HEK293 (cell line): ENCODE measurements around the gene PURB.

ENCODE experiments used
- AEBP2 ChIP-seq: fragments of 450-650 bp; formaldehyde crosslinking; IDR thresholded peaks from 2 replicates; pipeline ENCODE4 v1.5.1; 2016; ENCODE audit warnings: missing biosample characterization, missing genetic modification characterization, borderline replicate concordance
- FEZF1 ChIP-seq: fragments of 450-650 bp; formaldehyde crosslinking; IDR thresholded peaks from 2 replicates; pipeline ENCODE4 v1.5.1; 2016; ENCODE audit warnings: missing biosample characterization, missing genetic modification characterization
- PRDM10 ChIP-seq: fragments of 450-650 bp; formaldehyde crosslinking; IDR thresholded peaks from 2 replicates; pipeline ENCODE4 v1.5.1; 2016; ENCODE audit warnings: missing biosample characterization, missing genetic modification characterization
- SCRT1 ChIP-seq: fragments of 450-650 bp; formaldehyde crosslinking; IDR thresholded peaks from 2 replicates; pipeline ENCODE4 v1.5.1; 2016; ENCODE audit warnings: missing biosample characterization, missing genetic modification characterization, borderline replicate concordance
- ZEB2 ChIP-seq: fragments of 450-650 bp; formaldehyde crosslinking; IDR thresholded peaks from 2 replicates; pipeline ENCODE4 v1.5.1; 2016; ENCODE audit warnings: missing biosample characterization, missing genetic modification characterization
- ZFP3 ChIP-seq: fragments of 450-650 bp; formaldehyde crosslinking; IDR thresholded peaks from 2 replicates; pipeline ENCODE4 v1.5.1; 2016; ENCODE audit warnings: low read depth, missing biosample characterization, missing genetic modification characterization
- ZNF114 ChIP-seq: fragments of 450-650 bp; formaldehyde crosslinking; IDR thresholded peaks from 2 replicates; pipeline ENCODE4 v1.5.0; 2017; ENCODE audit warnings: missing biosample characterization, missing genetic modification characterization
- ZNF132 ChIP-seq: fragments of 450-650 bp; formaldehyde crosslinking; IDR thresholded peaks from 2 replicates; pipeline ENCODE4 v1.5.1; 2017; ENCODE audit warnings: missing biosample characterization, missing genetic modification characterization, borderline replicate concordance
- ZNF133 ChIP-seq: fragments of 450-650 bp; formaldehyde crosslinking; IDR thresholded peaks from 2 replicates; pipeline ENCODE4 v1.5.1; 2016; ENCODE audit warnings: missing biosample characterization, missing genetic modification characterization
- ZNF184 ChIP-seq: fragments of 450-650 bp; IDR thresholded peaks from 2 replicates; pipeline ENCODE4 v1.5.1; 2018; ENCODE audit warnings: missing biosample characterization, mild to moderate bottlenecking, missing genetic modification characterization
- ZNF223 ChIP-seq: fragments of 450-650 bp; formaldehyde crosslinking; IDR thresholded peaks from 2 replicates; pipeline ENCODE4 v1.5.1; 2016; ENCODE audit warnings: missing biosample characterization, missing genetic modification characterization
- ZNF239 ChIP-seq: fragments of 450-650 bp; formaldehyde crosslinking; IDR thresholded peaks from 2 replicates; pipeline ENCODE4 v1.5.1; 2016; ENCODE audit warnings: missing biosample characterization, missing genetic modification characterization
- ZNF248 ChIP-seq: fragments of 450-650 bp; formaldehyde crosslinking; IDR thresholded peaks from 2 replicates; pipeline ENCODE4 v1.5.1; 2017; ENCODE audit warnings: missing biosample characterization, missing genetic modification characterization
- ZNF280C ChIP-seq: fragments of 450-650 bp; formaldehyde crosslinking; IDR thresholded peaks from 2 replicates; pipeline ENCODE4 v1.5.1; 2016; ENCODE audit warnings: missing biosample characterization, missing genetic modification characterization
- ZNF292 ChIP-seq: fragments of 450-650 bp; formaldehyde crosslinking; IDR thresholded peaks from 2 replicates; pipeline ENCODE4 v1.5.1; 2016; ENCODE audit warnings: low read depth, missing biosample characterization, missing genetic modification characterization, borderline replicate concordance
- ZNF350 ChIP-seq: fragments of 450-650 bp; formaldehyde crosslinking; IDR thresholded peaks from 2 replicates; pipeline ENCODE4 v1.5.0; 2017; ENCODE audit warnings: missing biosample characterization, mild to moderate bottlenecking, missing genetic modification characterization
- ZNF37A ChIP-seq: fragments of 450-650 bp; IDR thresholded peaks from 2 replicates; pipeline ENCODE4 v1.5.1; 2018; ENCODE audit warnings: missing biosample characterization, missing genetic modification characterization
- ZNF391 ChIP-seq: fragments of 450-650 bp; formaldehyde crosslinking; IDR thresholded peaks from 2 replicates; pipeline ENCODE4 v1.5.1; 2016; ENCODE audit warnings: low read depth, missing biosample characterization, missing genetic modification characterization, borderline replicate concordance
- ZNF404 ChIP-seq: fragments of 450-650 bp; formaldehyde crosslinking; IDR thresholded peaks from 2 replicates; pipeline ENCODE4 v1.5.1; 2017; ENCODE audit warnings: missing biosample characterization, missing genetic modification characterization
- ZNF530 ChIP-seq: fragments of 450-650 bp; formaldehyde crosslinking; IDR thresholded peaks from 2 replicates; pipeline ENCODE4 v1.5.1; 2016; ENCODE audit warnings: low read depth, missing biosample characterization, missing genetic modification characterization
- ZNF555 ChIP-seq: fragments of 450-650 bp; formaldehyde crosslinking; conservative IDR thresholded peaks from 2 replicates; pipeline ENCODE4 v1.5.1; 2017; ENCODE audit warnings: missing biosample characterization, mild to moderate bottlenecking, missing genetic modification characterization, inconsistent platforms
- ZNF596 ChIP-seq: fragments of 450-650 bp; IDR thresholded peaks from 2 replicates; pipeline ENCODE4 v1.5.0; 2018; ENCODE audit warnings: missing biosample characterization, mild to moderate bottlenecking, missing genetic modification characterization, moderate library complexity
- ZNF600 ChIP-seq: fragments of 450-650 bp; formaldehyde crosslinking; IDR thresholded peaks from 2 replicates; pipeline ENCODE4 v1.5.1; 2016; ENCODE audit warnings: missing biosample characterization, missing genetic modification characterization
- ZNF624 ChIP-seq: fragments of 450-650 bp; formaldehyde crosslinking; IDR thresholded peaks from 2 replicates; pipeline ENCODE4 v1.5.1; 2017; ENCODE audit warnings: missing biosample characterization, missing genetic modification characterization
- ZNF626 ChIP-seq: fragments of 450-650 bp; sonication (Bioruptor Pico); formaldehyde crosslinking; IDR thresholded peaks from 2 replicates; pipeline ENCODE4 v1.5.1; 2018; ENCODE audit warnings: missing biosample characterization, missing genetic modification characterization, inconsistent platforms
- ZNF639 ChIP-seq: fragments of 450-650 bp; formaldehyde crosslinking; IDR thresholded peaks from 2 replicates; pipeline ENCODE4 v1.5.1; 2016; ENCODE audit warnings: missing biosample characterization, missing genetic modification characterization
- ZNF670 ChIP-seq: fragments of 450-650 bp; formaldehyde crosslinking; IDR thresholded peaks from 2 replicates; pipeline ENCODE4 v1.5.1; 2016; ENCODE audit warnings: missing biosample characterization, missing genetic modification characterization, low read depth
- TF ChIP-seq, protein P1 (sequence below): fragments of 450-650 bp; formaldehyde crosslinking; optimal IDR thresholded peaks from 2 replicates; pipeline ENCODE3; 2016; ENCODE audit warnings: missing biosample characterization, mild to moderate bottlenecking, missing genetic modification characterization
- TF ChIP-seq, protein P2 (sequence below): fragments of 450-650 bp; formaldehyde crosslinking; IDR thresholded peaks from 2 replicates; pipeline ENCODE4 v1.5.1; 2016; ENCODE audit warnings: missing biosample characterization, missing genetic modification characterization

Gene PURB

GRCh38 chr7:44847920-44848634 is 37.3 kb downstream of the PURB start, which contains the start of gene H2AZ2 (continued):
- TF ChIP-seq PRDM10 (tag by site-specific recombination) (peak; percentile 32; the same call in 1 of the 2 replicates), FEZF1 (peak; percentile 28; the same call in 1 of the 2 replicates), ZNF292 (no peak), AEBP2 (tag by site-specific recombination) (no peak), ZNF670 (tag by site-specific recombination) (no peak), ZNF639 (peak; percentile 88; the same call in 1 of the 2 replicates), ZNF223 (tag by site-specific recombination) (no peak), ZNF624 (no peak), ZNF37A (tag by site-specific recombination) (no peak; the same call in 1 of the 2 replicates), ZNF350 (tag by site-specific recombination) (no peak), ZFP3 (tag by site-specific recombination) (no peak), ZNF600 (tag by site-specific recombination) (no peak), ZNF248 (tag by site-specific recombination) (no peak), ZNF132 (no peak), ZNF555 (tag by site-specific recombination) (no peak), ZNF391 (tag by site-specific recombination) (peak; percentile 47; the same call in 1 of the 2 replicates), ZNF404 (no peak), ZNF280C (tag by site-specific recombination) (no peak), ZNF626 (tag by site-specific recombination) (no peak), ZNF239 (tag by site-specific recombination) (no peak; the same call in 1 of the 2 replicates), SCRT1 (tag by site-specific recombination) (no peak), ZNF133 (no peak), ZEB2 (tag by site-specific recombination) (peak; percentile 66; the same call in 1 of the 2 replicates), ZNF596 (tag by site-specific recombination) (no peak; the same call in 1 of the 2 replicates), ZNF184 (tag by site-specific recombination) (no peak), ZNF114 (tag by site-specific recombination) (no peak), ZNF530 (no peak)
- TF ChIP-seq, protein P1, sequence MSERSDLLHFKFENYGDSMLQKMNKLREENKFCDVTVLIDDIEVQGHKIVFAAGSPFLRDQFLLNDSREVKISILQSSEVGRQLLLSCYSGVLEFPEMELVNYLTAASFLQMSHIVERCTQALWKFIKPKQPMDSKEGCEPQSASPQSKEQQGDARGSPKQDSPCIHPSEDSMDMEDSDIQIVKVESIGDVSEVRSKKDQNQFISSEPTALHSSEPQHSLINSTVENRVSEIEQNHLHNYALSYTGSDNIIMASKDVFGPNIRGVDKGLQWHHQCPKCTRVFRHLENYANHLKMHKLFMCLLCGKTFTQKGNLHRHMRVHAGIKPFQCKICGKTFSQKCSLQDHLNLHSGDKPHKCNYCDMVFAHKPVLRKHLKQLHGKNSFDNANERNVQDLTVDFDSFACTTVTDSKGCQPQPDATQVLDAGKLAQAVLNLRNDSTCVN (tag by site-specific recombination), result peak; percentile 85
- TF ChIP-seq, protein P2, sequence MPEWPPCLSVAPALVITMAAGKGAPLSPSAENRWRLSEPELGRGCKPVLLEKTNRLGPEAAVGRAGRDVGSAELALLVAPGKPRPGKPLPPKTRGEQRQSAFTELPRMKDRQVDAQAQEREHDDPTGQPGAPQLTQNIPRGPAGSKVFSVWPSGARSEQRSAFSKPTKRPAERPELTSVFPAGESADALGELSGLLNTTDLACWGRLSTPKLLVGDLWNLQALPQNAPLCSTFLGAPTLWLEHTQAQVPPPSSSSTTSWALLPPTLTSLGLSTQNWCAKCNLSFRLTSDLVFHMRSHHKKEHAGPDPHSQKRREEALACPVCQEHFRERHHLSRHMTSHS (tag by site-specific recombination), result no peak
